Small intestine (tissue), 7 donors: ENCODE results near the gene XPO4. TPM values are rescaled to one million over a fixed set of nuclear protein-coding genes. Genes with fewer than 3 reads are reported as not detected.
A peak's percentile ranks its signal among the peaks of the same experiment; 100 is the strongest.

Experiments
- DNase-seq, 2 donors: peaks; one replicate each; pipeline versions ENCODE4 v3.0.0 to v3.0.0-alpha.2; 2013
- FAIRE-seq: peaks from 2 replicates; lab custom pipeline; 2012; peaks lifted over from hg19 to GRCh38; lab: Jason Lieb, UNC
- H3K27ac ChIP-seq, 3 donors: one replicate each; pipeline ENCODE4 v1.5.1; 2013; ENCODE audit warnings: low read length in 2 of 3, mild to moderate bottlenecking in 2 of 3, control low read depth in 1 of 3, inconsistent platforms in 1 of 3, low read depth in 1 of 3, moderate library complexity in 1 of 3
- H3K27me3 ChIP-seq, 3 donors: one replicate each; pipeline ENCODE4 v1.6.1; 2013; ENCODE audit warnings: low read length in 3 of 3, inconsistent platforms in 1 of 3; ENCODE audit not compliant: control insufficient read depth in 3 of 3, insufficient read depth in 3 of 3
- H3K36me3 ChIP-seq, 3 donors: one replicate each; pipeline ENCODE4 v1.6.1; 2013; ENCODE audit warnings: low read length in 3 of 3, inconsistent platforms in 1 of 3, low read depth in 1 of 3, mild to moderate bottlenecking in 1 of 3, moderate library complexity in 1 of 3; ENCODE audit not compliant: control insufficient read depth in 3 of 3, insufficient read depth in 2 of 3
- H3K4me1 ChIP-seq, 3 donors: one replicate each; pipeline ENCODE4 v1.6.1; 2013; ENCODE audit warnings: low read length in 2 of 3, inconsistent platforms in 1 of 3, low read depth in 1 of 3, mild to moderate bottlenecking in 1 of 3, moderate library complexity in 1 of 3; ENCODE audit not compliant: control insufficient read depth in 3 of 3, insufficient read depth in 2 of 3
- H3K4me3 ChIP-seq, 3 donors: one replicate each; pipeline ENCODE4 v1.5.1; 2013; ENCODE audit warnings: low read length in 3 of 3, control low read depth in 1 of 3, inconsistent platforms in 1 of 3, low read depth in 1 of 3, mild to moderate bottlenecking in 1 of 3, moderate library complexity in 1 of 3
- H3K9me3 ChIP-seq, 2 donors: one replicate each; pipeline ENCODE4 v1.6.1; 2013; ENCODE audit warnings: low read depth in 1 of 2, low read length in 1 of 2; ENCODE audit not compliant: control insufficient read depth in 2 of 2, insufficient read depth in 1 of 2
- WGBS, 3 donors: extraction: QIAGEN DNeasy Blood & Tissue Kit; methylation state at CpG; one replicate each; pipeline ENCODE4 v1.1.7; 2013; 5-methylcytosine and 5-hydroxymethylcytosine counted together
- polyA plus RNA-seq, 4 donors: library from polyadenylated mRNA; stranded (reverse) in 3 of 4; unstranded in 1 of 4; fragments of 200-250 nt in 3 of 4; fragments of 120-200 nt in 1 of 4; gene quantifications; one replicate each; pipeline versions ENCODE4 v1.2.1 to v1.2.3, GENCODE V29; 2013
- donor health status: healthy with polysubstance abuse.
- donor health status: control.
- donor health status: control.
- donor health status: Bipolar disorder and iron deficiency.
- donor health status: healthy.

Gene XPO4
- polyA plus RNA-seq, 4 donors: 1.3 to 10.7 (median 3.0) TPM

DNA sequence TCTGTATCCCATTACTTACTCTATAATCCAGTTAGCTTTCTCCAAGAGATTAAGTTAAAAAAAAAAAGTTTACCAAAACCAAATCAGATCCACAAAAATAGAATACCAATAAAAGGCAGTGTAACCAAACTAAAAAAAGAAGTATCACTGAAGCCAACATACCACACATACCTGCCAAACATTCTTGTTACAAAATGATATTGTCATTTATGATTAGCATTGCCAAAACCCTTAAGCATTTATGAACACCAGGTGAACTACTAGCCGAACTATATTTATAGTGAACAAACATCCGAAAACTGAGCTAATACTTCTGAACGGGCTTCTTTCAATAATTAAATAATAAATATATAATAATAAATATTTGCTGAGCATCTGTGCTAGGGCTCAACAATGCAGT is 69.7 kb downstream of the XPO4 start:
- no peaks in the 10 kb centered on the region for H3K9me3 ChIP-seq
- WGBS, 3 donors: 87 to 92% (median 89%) methylated on average over 3 of the region's 3 CpGs
- DNase-seq (no peak), FAIRE-seq (no peak)
- H3K27me3 ChIP-seq: no peaks in the 10 kb centered on the region
- H3K4me3 ChIP-seq: no peak overlapping the region
- no peaks in the 10 kb centered on the region for H3K4me1 ChIP-seq
- H3K36me3 ChIP-seq: peaks cover 2 to 18% (median 4%) of the 10 kb centered on the region in 3 donors
- no peak overlapping the region for H3K27ac ChIP-seq

DNA sequence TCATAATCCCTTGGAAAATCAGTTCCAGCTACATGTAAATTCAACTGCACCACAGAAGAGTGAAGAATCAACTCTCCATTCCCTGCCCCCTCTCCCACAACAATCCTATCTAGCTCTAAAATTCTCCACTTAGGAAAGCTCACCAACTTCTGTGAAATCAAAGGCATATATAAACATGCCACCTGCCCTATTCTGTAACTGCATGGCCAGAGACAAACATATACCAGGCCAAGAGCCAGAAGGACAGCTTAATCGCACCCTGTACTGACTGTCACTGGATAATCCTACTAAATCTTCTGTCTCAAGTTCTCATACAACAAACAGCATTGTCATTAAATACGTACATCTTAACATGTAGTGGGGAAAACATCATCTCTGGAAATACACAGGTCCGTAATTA is 70.6 kb downstream of the XPO4 start:
- DNase-seq (no peak), FAIRE-seq (no peak)
- Histone ChIP-seq H3K27ac (no peak overlapping the region), H3K9me3 (no peaks in the 10 kb centered on the region), H3K27me3 (no peaks in the 10 kb centered on the region), H3K4me1 (no peaks in the 10 kb centered on the region), H3K36me3 (peaks cover 2 to 9% (median 2%) of the 10 kb centered on the region in 3 donors), H3K4me3 (no peak overlapping the region)
- WGBS, 3 donors: 89 to 92% (median 90%) methylated on average over 3 of the region's 3 CpGs

DNA sequence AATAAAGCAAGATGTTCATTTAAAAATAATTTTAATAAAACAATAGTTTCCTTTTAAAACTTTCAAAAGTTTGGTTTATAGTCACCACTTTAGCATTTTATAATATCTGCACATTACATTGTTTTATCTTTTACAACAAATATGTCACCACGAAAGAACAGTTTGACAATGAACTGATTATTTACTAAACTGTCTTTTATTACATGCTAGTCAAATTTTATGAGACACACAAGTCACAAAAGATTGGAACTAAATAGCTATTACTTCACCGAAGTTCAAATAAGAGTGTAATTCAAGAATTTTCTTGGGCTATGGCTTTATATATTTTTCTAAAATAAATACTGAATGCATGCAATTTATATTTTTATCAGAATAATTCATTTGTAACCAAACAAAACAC is 71.3 kb downstream of the XPO4 start:
- Histone ChIP-seq H3K4me1 (no peaks in the 10 kb centered on the region), H3K27ac (no peak overlapping the region), H3K4me3 (no peak overlapping the region), H3K36me3 (peaks cover 0 to 9% (median 2%) of the 10 kb centered on the region in 3 donors), H3K27me3 (no peaks in the 10 kb centered on the region), H3K9me3 (no peaks in the 10 kb centered on the region)
- 21 to 59% (median 35%) methylated on average over 2 of the region's 2 CpGs for WGBS, 3 donors
- DNase-seq: no peak
- FAIRE-seq: peak; percentile 89

DNA sequence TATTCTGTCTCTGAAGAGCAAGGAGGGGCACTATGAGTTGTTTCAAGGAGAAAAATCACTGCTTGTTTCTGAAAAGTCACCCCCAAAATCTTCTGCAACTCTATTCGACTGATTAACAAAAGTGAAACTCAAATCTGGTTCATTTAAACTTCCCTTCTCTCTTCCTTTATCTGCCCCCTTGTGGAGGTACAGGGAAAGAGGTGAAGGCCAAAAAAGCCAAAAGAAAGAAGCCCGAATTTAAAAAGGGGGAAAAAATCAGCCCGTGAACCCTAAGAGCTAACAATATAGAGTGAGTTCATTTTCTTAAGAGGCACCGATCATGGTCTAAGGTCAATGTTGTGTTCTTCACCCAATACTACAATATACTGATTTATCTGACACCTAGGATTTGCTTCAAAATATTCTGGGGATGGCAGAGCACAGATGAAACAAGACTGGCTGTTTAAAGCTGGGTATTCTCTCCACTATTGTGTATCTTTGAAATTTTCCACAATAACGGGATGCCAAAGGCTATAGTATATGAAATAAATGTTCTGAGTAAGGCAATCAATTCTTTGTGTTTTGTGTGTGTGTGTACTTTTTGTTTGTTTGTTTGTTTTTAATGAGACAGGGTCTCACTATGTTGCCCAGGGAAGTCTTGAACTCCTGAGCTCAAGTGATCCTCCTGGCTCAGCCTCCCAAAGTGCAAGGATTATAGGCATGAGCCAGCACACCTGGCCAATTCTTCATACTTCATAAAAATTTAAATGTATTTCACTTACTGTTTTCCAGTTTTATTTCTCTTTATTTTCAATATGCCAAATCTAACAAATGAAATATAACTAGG is 73.8 kb downstream of the XPO4 start:
- H3K4me1 ChIP-seq: no peaks in the 10 kb centered on the region
- H3K36me3 ChIP-seq: peaks cover 0 to 2% (median 2%) of the 10 kb centered on the region in 3 donors
- DNase-seq (peak; percentile 58 to 68), FAIRE-seq (peak; percentile 81)
- H3K4me3 ChIP-seq: peak overlapping the region in 1 of 3 donors; percentile 15
- no peaks in the 10 kb centered on the region for H3K27me3 ChIP-seq
- WGBS, 3 donors: 17 to 27% (median 18%) methylated on average over 5 of the region's 5 CpGs
- no peak overlapping the region for H3K27ac ChIP-seq
- no peaks in the 10 kb centered on the region for H3K9me3 ChIP-seq

DNA sequence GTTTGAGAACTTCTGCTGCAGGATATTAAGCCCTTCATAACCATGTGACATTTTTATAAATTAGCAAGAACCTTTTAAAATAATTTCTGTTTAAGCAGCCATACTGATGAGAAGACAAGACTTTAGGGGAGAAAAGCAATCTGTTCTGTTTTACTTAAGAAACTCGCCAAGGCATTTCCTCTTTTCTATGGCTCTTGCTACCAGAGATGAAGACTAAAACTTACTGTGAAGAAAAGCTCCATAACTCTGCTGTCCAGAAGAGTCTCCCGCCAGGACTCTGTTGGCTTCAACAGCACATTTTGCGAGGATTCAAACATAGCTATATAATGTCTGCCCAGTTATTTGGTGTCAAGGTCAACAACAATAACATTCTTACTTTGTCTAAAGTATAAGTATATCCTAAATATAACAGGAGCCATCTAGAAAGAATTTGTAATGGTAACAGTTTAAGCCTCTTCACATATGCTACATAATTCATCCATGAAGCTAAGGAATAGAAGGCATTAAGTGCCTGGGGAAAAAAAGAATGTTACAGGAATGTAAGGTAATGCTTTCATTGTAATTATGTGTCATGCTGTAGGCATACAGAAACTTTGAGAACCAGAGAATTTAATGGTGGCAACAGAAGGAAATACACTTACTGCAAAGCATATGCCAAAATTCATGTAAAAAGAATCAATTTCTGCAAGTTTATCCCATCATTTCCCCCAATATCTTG is 75.5 kb downstream of the XPO4 start:
- DNase-seq (no peak), FAIRE-seq (no peak)
- H3K27ac ChIP-seq: no peak overlapping the region
- 81 to 96% (median 91%) methylated on average over 3 of the region's 3 CpGs for WGBS, 3 donors
- H3K4me1 ChIP-seq: no peaks in the 10 kb centered on the region
- no peaks in the 10 kb centered on the region for H3K27me3 ChIP-seq
- no peak overlapping the region for H3K4me3 ChIP-seq
- H3K36me3 ChIP-seq: no peaks in the 10 kb centered on the region
- H3K9me3 ChIP-seq: no peaks in the 10 kb centered on the region

DNA sequence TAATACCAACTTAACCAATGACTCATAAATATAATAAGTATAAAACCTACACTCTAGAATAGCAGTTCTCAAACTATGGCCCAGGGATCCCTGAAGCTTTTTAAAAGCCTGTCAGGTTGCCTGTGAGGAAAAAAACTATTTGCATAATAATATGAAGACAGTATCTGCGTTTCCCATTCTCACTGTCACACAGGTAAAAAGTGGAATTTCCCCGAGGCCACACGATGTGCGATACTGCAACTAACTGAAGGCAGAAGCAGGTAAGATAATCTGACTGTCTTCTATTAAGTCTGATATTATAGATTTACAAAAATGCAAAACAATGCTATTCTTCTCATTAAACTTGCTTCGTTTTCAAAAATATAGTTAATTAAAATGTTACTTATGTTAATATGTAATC is 76.2 kb downstream of the XPO4 start:
- Histone ChIP-seq H3K4me3 (no peak overlapping the region), H3K27me3 (no peaks in the 10 kb centered on the region), H3K27ac (no peak overlapping the region), H3K9me3 (no peaks in the 10 kb centered on the region), H3K4me1 (no peaks in the 10 kb centered on the region), H3K36me3 (peaks cover 0 to 2% (median 0%) of the 10 kb centered on the region in 3 donors)
- FAIRE-seq (no peak), DNase-seq (no peak)
- whole genome bisulfite sequencing, 3 donors: 92 to 95% (median 94%) methylated on average over 5 of the region's 5 CpGs

DNA sequence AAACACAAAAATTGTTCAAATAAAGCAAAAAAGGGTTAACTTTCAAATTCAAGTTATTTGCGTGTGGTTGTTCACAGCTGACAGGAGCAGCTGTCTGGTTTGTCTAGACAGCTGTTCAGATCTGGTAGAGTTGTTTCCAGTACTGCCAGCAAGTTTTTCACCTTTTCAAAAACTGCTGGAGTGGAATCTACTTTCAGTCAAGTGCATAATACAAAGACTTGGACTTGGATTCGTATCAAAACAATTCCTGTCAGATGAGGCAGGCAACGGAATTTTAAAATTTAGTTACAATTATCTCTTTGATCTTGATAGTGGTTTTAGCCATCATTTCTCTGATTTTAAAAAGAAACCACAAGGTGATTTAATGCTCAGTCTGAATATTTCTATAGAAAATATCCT is 77.1 kb downstream of the XPO4 start:
- WGBS, 3 donors: 56 to 80% (median 76%) methylated on average over 3 of the region's 3 CpGs
- H3K4me1 ChIP-seq: no peaks in the 10 kb centered on the region
- no peak overlapping the region for H3K4me3 ChIP-seq
- no peak for DNase-seq
- no peak overlapping the region for H3K27ac ChIP-seq
- peaks cover 0 to 2% (median 0%) of the 10 kb centered on the region in 3 donors for H3K36me3 ChIP-seq
- H3K9me3 ChIP-seq: no peaks in the 10 kb centered on the region
- FAIRE-seq: no peak
- no peaks in the 10 kb centered on the region for H3K27me3 ChIP-seq

DNA sequence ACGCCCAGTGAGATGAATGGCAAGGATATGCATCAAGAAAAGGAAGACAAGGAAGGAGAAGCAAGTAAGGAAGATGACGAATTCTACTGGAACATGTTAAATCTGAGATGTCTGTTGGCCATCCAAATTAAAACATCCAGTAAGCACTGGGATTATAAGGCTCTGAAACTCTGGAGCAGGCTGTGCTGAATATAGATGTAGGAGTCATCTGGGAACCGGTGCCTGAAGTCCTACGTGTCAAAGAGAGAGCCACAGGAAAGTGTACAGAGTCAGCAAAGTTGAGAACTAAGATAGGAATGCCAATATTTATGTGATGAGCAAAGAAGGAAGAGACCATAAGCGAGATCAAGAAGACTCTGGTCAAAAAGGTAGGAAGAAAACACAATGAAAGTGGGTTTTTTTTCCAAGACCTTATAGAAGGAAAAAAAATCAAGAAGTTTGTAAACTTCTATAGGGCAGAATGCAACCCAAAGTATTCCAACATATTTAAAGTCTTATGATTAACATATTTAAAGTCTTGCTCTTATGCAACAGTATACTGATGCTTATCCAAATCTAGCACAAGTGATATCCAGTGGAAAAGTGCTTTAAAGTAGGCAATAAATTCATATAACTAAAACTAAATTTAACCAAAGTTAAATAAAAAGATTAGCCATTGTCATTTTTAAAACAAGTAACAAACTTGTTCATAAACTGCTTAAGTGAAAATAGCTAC is 77.6 kb downstream of the XPO4 start:
- Histone ChIP-seq H3K36me3 (peaks cover 0 to 2% (median 0%) of the 10 kb centered on the region in 3 donors), H3K4me1 (no peaks in the 10 kb centered on the region), H3K4me3 (no peak overlapping the region), H3K9me3 (no peaks in the 10 kb centered on the region), H3K27me3 (no peaks in the 10 kb centered on the region), H3K27ac (no peak overlapping the region)
- peak; percentile 44 for FAIRE-seq
- no peak for DNase-seq
- WGBS, 3 donors: 86 to 94% (median 90%) methylated on average over 5 of the region's 5 CpGs
